Measurements from ENCODE around the gene LAGE3.

- TF ChIP-seq CTCF (IDR thresholded peaks at IDR 0.05) = no peak
- TF ChIP-seq POLR2A (IDR thresholded peaks at IDR 0.05) = no peak
These were observed 29.3 kb upstream of the LAGE3 start for GRCh38 chrX:154508384-154508745.

All from body of pancreas (tissue), 4 donors.